Measurements from ENCODE around the gene MSL2.
"Not testable (repeated sequence)": the region's sequence is repeated elsewhere in the genome, so short reads cannot be mapped to it uniquely, and the experiment has no call there.

The MSL2 gene

GRCh38 chr3:136141291-136141785 lies 54.8 kb downstream of the MSL2 start:
- DNase-seq, result no peak

GRCh38 chr3:136136454-136136853 lies 59.7 kb downstream of the MSL2 start:
- no peak for DNase-seq

- DNase-seq, result no peak
Observed at GRCh38 chr3:136135039-136135802, 60.9 kb downstream of the MSL2 start.

DNA sequence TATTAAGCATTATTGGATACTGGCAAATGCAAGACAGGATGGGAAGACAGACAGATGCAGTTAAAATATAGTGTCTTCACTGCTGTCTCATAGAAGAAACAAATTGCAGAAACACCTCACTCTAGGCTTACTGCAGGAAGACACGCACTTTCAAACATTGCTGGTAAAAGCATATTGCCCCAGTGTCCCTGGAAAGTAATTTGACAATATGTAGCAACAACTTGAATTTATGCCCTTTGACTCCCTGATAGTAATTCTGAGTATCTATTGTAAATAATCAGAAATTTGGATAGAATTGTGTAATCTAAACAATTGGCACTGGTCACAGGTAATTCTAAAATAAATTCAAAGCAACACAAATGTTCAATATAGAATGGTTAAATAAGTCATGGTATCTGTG lies 62.0 kb downstream of the MSL2 start:
- no peak for DNase-seq

DNA sequence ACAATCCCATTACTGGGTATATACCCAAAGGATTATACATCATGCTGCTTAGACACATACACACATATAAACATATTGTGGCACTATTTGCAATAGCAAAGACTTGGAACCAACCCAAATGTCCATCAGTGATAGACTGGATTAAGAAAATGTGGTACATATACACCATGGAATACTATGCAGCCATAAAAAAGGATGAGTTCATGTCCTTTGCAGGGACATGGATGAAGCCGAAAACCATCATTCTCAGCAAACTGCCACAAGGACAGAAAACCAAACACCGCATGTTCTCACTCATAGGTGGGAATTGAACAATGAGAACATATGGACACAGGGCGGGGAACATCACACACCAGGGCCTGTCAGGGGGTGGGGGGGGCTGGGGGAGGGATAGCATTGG lies 64.5 kb downstream of the MSL2 start:
- DNase-seq, result not testable (repeated sequence)

- no peak for DNase-seq
Observed at GRCh38 chr3:136122006-136122405, 74.1 kb downstream of the MSL2 start.

- DNase-seq, result no peak
Observed at GRCh38 chr3:136120373-136121348, 75.5 kb downstream of the MSL2 start.

DNA sequence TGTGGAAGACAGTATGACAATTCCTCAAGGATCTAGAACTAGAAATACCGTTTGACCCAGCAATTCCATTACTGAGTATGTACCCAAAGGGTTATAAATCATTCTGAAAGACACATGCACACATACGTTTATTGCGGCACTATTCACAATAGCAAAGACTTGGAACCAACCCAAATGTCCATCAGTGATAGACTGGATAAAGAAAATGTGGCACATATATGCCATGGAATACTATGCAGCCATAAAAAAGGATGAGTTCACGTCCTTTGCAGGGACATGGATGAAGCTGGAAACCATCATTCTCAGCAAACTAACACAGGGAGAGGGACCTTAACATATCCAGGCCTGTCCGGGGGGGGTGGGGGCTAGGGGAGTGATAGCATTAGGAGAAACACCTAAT lies 76.4 kb downstream of the MSL2 start:
- not testable (repeated sequence) for DNase-seq

GRCh38 chr3:136119332-136119731 lies 76.8 kb downstream of the MSL2 start:
- DNase-seq, result not testable (repeated sequence)

GRCh38 chr3:136114421-136114820 lies 81.7 kb downstream of the MSL2 start:
- DNase-seq, result no peak

DNA sequence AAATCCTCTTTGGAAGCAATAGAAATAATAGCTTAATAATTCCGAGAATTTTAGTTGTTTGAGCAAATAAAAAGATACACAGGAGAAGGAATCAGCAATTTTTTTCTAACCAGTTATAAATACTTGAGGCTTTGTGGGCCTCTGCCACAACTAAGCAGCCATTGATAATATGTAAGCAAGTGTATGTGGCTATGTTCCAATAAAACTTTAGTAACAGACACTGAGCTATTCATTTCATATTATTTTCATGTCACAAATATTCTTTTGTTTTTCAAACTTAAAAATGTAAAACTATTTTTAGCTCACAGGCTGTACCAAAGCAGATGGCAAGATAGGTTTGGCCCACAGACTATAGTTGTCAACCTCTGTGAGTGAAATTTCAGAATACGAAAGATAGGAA lies 85.7 kb downstream of the MSL2 start:
- no peak for DNase-seq

- DNase-seq, result no peak
Observed at GRCh38 chr3:136109499-136109898, 86.6 kb downstream of the MSL2 start.

DNA sequence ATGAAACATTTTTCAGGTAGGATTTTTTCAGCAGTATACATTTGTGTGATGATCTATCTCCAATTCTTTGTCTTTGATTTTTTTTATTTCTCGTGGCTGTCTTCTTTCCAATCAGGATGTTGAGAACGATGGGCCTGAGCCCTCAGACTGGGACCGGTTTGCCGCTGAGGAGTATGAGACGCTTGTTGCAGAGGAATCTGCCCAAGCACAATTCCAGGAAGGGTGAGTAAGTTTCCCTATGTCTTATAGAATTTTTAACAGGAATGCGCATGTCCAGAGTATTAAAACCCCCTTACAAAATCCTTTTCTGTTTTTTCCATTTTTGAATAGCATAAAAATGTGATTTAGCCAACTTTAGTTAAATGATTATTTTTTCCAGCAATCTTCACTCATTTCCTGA lies 90.0 kb downstream of the MSL2 start:
- DNase-seq, result no peak

DNA sequence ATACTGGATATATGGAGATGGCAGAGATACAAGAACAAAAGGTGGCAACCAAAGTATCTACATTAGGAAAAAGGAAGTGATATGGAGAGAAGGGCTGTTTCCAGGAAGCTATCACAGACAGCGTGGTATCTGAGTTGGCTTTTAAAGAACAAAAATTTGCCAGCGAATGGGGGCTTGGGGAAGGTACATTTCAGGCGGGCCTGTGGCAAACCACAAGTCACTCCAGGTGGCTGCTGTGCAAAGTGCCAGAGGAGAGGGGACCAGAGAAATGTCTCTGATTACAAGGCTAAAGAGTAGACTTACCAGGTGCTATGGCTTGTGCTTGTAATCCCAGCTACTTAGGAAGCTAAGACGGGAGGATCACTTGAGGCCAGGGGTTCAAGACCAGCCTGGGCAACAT lies 91.1 kb downstream of the MSL2 start:
- no peak for DNase-seq
